IPS-18a (cell line): ENCODE results near the gene UNC50.

ENCODE experiments used
- H3K27ac ChIP-seq: one replicate; pipeline ENCODE4 v1.5.1; 2013; ENCODE audit warnings: low read length
- H3K27me3 ChIP-seq: one replicate; pipeline ENCODE4 v1.6.1; 2013; ENCODE audit warnings: mild to moderate bottlenecking, low read length; ENCODE audit not compliant: control insufficient read depth, insufficient read depth
- H3K36me3 ChIP-seq: one replicate; pipeline ENCODE4 v1.6.1; 2013; ENCODE audit warnings: low read depth, low read length; ENCODE audit not compliant: control insufficient read depth
- H3K4me1 ChIP-seq: one replicate; pipeline ENCODE4 v1.6.1; 2013; ENCODE audit warnings: low read depth, low read length; ENCODE audit not compliant: control insufficient read depth
- H3K4me3 ChIP-seq: one replicate; pipeline ENCODE4 v1.5.1; 2013; ENCODE audit warnings: low read length
- H3K9ac ChIP-seq: one replicate; pipeline ENCODE4 v1.6.1; 2013; ENCODE audit warnings: mild to moderate bottlenecking, low read length, moderate library complexity
- H3K9me3 ChIP-seq: one replicate; pipeline ENCODE4 v1.6.1; 2013; ENCODE audit warnings: low read depth, low read length; ENCODE audit not compliant: control insufficient read depth

UNC50 gene

DNA sequence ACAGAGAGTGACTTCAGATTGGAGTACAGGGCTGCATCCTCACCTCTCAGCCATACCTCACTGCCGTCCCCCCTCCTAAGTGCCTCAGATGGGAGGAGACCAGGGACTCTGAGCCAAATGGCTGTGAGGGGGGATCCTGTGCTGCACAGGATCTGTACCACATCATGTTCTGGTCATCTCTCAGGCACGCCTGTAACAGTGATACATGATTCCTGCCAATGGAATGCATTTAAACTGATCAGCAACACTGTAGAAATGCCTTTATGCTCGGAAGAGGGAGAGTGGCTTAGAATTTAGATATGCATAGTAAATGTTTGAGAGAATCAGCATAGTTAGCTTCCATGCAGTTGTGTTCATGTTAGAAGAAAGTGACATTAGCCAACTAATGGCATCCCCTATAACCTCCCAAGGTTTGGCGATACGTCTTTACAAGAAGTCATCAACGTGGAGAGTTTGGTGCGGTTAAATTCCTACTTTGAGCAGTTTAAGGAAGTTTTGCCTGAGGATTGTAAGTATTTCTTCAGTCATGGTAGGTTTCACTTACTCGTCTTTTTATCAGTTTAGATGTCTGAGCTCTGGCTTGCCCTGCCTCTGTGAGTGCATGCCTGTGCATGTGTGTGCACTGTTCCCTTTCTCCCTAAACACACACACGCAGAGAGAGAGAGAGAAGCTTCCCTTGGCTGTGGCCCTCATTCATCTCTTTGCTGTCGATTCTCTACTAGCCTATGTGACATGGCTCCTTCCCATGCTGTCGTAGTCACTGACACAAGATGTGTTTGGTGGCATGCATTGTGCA lies 40.0 kb upstream of the UNC50 start:
- Histone ChIP-seq H3K36me3 (peaks cover 56% of the 10 kb centered on the region), H3K9ac (no peak overlapping the region), H3K4me3 (no peak overlapping the region), H3K9me3 (no peaks in the 10 kb centered on the region), H3K4me1 (no peaks in the 10 kb centered on the region), H3K27me3 (no peaks in the 10 kb centered on the region), H3K27ac (no peak overlapping the region)

- Histone ChIP-seq H3K27ac (no peak overlapping the region), H3K36me3 (peaks cover 50% of the 10 kb centered on the region), H3K4me1 (no peaks in the 10 kb centered on the region), H3K9me3 (no peaks in the 10 kb centered on the region), H3K27me3 (no peaks in the 10 kb centered on the region), H3K4me3 (no peak overlapping the region), H3K9ac (no peak overlapping the region)
These were observed 39.1 kb upstream of the UNC50 start for GRCh38 chr2:98569197-98569793.

DNA sequence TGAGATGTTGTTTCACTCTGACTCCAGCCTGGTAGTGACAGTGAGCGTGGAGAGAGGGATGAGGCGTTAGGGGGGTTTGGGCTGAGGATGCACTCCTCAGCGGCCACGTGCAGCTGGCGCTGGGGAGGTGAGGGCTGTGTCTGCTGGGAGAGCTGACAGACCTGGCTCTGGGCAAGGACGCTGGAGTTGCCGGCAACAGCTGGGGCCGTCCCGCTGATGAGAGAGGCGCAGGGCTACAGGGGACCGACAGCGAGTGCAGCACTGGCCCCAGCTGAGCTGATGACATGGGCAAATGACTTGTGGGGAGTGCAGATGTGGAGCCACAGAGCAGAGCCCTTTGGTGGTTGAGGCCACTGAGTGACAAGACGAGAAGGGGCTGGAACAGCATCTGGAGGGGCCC lies 38.5 kb upstream of the UNC50 start:
- peaks cover 45% of the 10 kb centered on the region for H3K36me3 ChIP-seq
- no peaks in the 10 kb centered on the region for H3K4me1 ChIP-seq
- H3K27ac ChIP-seq, result no peak overlapping the region

GRCh38 chr2:98570356-98570755 lies 38.0 kb upstream of the UNC50 start:
- Histone ChIP-seq H3K36me3 (peaks cover 44% of the 10 kb centered on the region), H3K9ac (no peak overlapping the region), H3K4me1 (no peaks in the 10 kb centered on the region), H3K27me3 (no peaks in the 10 kb centered on the region), H3K9me3 (no peaks in the 10 kb centered on the region), H3K27ac (no peak overlapping the region), H3K4me3 (no peak overlapping the region)

More for the DNA sequence above, 38.5 kb upstream of the UNC50 start:
- Histone ChIP-seq H3K9ac (no peak overlapping the region), H3K4me3 (no peak overlapping the region), H3K27me3 (no peaks in the 10 kb centered on the region), H3K9me3 (no peaks in the 10 kb centered on the region)

GRCh38 chr2:98571121-98571701 lies 37.2 kb upstream of the UNC50 start:
- H3K36me3 ChIP-seq, result peaks cover 39% of the 10 kb centered on the region
- H3K9me3 ChIP-seq, result no peaks in the 10 kb centered on the region
- H3K4me1 ChIP-seq, result no peaks in the 10 kb centered on the region
- no peaks in the 10 kb centered on the region for H3K27me3 ChIP-seq
- H3K4me3 ChIP-seq, result no peak overlapping the region
- no peak overlapping the region for H3K27ac ChIP-seq
- no peak overlapping the region for H3K9ac ChIP-seq

- no peak overlapping the region for H3K9ac ChIP-seq
- no peak overlapping the region for H3K27ac ChIP-seq
- peaks cover 35% of the 10 kb centered on the region for H3K36me3 ChIP-seq
- H3K4me1 ChIP-seq, result no peaks in the 10 kb centered on the region
- no peaks in the 10 kb centered on the region for H3K9me3 ChIP-seq
- H3K4me3 ChIP-seq, result no peak overlapping the region
- no peaks in the 10 kb centered on the region for H3K27me3 ChIP-seq
These were observed 36.6 kb upstream of the UNC50 start for GRCh38 chr2:98571796-98572195.

DNA sequence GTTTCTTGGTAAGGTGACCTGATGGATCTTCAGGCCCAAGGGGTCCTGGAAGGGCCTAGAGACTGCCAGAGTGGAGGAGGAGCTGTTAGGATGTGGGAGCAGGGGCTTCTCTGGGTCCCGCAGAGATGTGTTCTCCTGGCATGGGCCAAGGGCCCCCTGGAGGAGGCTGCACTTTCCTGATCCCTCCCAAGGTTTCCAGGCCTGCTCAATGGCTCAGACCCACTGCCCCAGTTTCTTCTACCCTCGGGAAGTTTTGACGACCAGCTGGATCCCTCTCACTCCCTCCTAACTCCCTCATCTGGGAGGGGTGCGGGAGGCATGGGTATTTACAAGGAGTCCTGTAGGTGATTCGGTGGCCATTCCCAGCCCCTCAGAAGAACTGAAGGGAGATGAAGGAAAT lies 36.2 kb upstream of the UNC50 start:
- H3K27me3 ChIP-seq, result no peaks in the 10 kb centered on the region
- H3K9ac ChIP-seq, result no peak overlapping the region
- H3K27ac ChIP-seq, result no peak overlapping the region
- no peaks in the 10 kb centered on the region for H3K9me3 ChIP-seq
- H3K4me3 ChIP-seq, result no peak overlapping the region
- peaks cover 36% of the 10 kb centered on the region for H3K36me3 ChIP-seq
- H3K4me1 ChIP-seq, result no peaks in the 10 kb centered on the region

DNA sequence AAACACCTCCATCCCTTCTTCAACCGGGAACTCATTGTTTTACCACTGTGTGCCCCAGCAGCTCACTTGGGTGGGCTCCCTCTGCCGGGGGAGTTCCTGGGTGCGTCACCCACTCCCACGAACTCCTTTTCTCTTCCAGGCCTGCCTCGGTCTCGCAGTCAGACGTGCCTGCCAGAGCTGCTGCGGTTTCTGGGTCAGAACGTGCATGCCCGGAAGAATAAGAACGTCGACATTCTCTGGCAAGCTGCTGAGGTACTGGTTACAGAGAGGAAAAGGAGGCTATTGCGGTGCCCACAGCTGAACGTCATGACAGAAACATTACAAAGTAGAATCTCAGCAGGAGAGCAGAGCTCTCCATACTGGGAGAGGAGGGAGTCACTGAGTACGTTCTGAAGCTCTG lies 35.7 kb upstream of the UNC50 start:
- Histone ChIP-seq H3K27me3 (no peaks in the 10 kb centered on the region), H3K4me3 (no peak overlapping the region), H3K9me3 (no peaks in the 10 kb centered on the region), H3K9ac (no peak overlapping the region), H3K27ac (no peak overlapping the region), H3K4me1 (no peaks in the 10 kb centered on the region), H3K36me3 (peaks cover 40% of the 10 kb centered on the region)

GRCh38 chr2:98573426-98573825 lies 35.0 kb upstream of the UNC50 start:
- H3K36me3 ChIP-seq, result peaks cover 36% of the 10 kb centered on the region
- H3K27me3 ChIP-seq, result no peaks in the 10 kb centered on the region
- no peak overlapping the region for H3K9ac ChIP-seq
- no peaks in the 10 kb centered on the region for H3K4me1 ChIP-seq
- no peaks in the 10 kb centered on the region for H3K9me3 ChIP-seq
- H3K27ac ChIP-seq, result no peak overlapping the region
- no peak overlapping the region for H3K4me3 ChIP-seq

DNA sequence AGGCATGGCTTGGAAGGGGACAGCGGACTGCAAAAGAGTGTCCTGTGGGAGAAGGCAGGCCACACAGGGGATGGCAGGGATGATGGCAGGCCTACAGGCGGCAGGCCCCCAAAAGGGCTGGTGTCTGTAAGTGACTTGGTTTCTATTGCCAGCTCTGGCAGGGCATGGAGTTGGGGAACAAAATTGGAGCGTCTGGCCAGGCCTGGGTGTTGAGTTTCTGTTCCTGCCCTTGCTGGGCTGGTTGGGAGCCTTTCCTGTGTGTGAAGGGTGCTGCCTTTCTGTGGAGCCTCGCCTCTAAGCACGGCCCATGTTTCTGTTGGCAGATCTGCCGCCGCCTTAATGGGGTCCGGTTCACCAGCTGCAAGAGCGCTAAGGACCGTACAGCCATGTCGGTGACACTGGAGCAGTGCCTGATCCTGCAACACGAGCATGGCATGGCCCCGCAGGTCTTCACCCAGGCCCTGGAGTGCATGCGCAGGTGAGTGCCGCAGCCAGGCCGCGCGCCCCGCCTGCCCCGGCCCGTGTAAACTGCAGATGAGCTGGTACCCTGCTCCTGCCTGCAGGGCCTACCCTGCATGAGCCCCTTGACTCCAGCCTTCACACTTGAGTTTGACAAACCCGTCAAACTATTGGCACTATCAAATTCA lies 31.6 kb upstream of the UNC50 start:
- Histone ChIP-seq H3K27ac (no peak overlapping the region), H3K36me3 (peaks cover 23% of the 10 kb centered on the region), H3K4me3 (no peak overlapping the region), H3K9me3 (no peaks in the 10 kb centered on the region), H3K4me1 (no peaks in the 10 kb centered on the region), H3K27me3 (no peaks in the 10 kb centered on the region), H3K9ac (no peak overlapping the region)

- Histone ChIP-seq H3K4me3 (no peak overlapping the region), H3K9ac (no peak overlapping the region), H3K27me3 (no peaks in the 10 kb centered on the region), H3K9me3 (no peaks in the 10 kb centered on the region), H3K27ac (no peak overlapping the region), H3K4me1 (no peaks in the 10 kb centered on the region), H3K36me3 (peaks cover 28% of the 10 kb centered on the region)
These were observed 31.1 kb upstream of the UNC50 start for GRCh38 chr2:98577313-98577712.
